OCI-LY7 (cell line): ENCODE data around the gene TBC1D5. TPM values are rescaled to one million over a fixed set of nuclear protein-coding genes. Genes with fewer than 3 reads are reported as not detected.

Experiments
- BruUV-seq: library from RNA; stranded (reverse); fragments of 400-500 nt; replicated peaks from 2 replicates; lab custom pipeline; 2021; lab: Mats Ljungman, UMichigan
- CTCF ChIA-PET: fragments of 300-600 bp; sonication (Branson Sonifier 250); formaldehyde crosslinking; loops from one replicate; lab custom pipeline; 2022; ENCODE audit warnings: antibody characterized with exemption; ENCODE audit not compliant: unreplicated experiment; lab: Charles Lee
- POLR2A ChIA-PET: fragments of 300-600 bp; sonication (Branson Sonifier 250); formaldehyde crosslinking; loops from one replicate; lab custom pipeline; 2022; ENCODE audit warnings: antibody characterized with exemption; lab: Charles Lee
- DNase-seq: peaks from one replicate; pipeline ENCODE4 v3.0.0-alpha.2; 2015; ENCODE audit warnings: low spot score
- H2AFZ ChIP-seq: fragments of 200-600 bp; sonication (generic), shearing (Covaris generic); 2 replicates; pipeline ENCODE4 v1.6.1; 2014; ENCODE audit warnings: mild to moderate bottlenecking, antibody characterized with exemption, low read length, moderate library complexity
- H3K27ac ChIP-seq: fragments of 200-600 bp; sonication (generic); 2 replicates; pipeline ENCODE4 v1.5.1; 2014; ENCODE audit warnings: mixed run types, low read depth, mild to moderate bottlenecking, moderate library complexity, low read length, inconsistent platforms; ENCODE audit not compliant: poor library complexity, severe bottlenecking
- H3K36me3 ChIP-seq: fragments of 200-600 bp; sonication (generic); 2 replicates; pipeline ENCODE4 v1.6.1; 2014; ENCODE audit warnings: mild to moderate bottlenecking, antibody characterized with exemption, low read length, moderate library complexity, mixed read lengths; ENCODE audit not compliant: insufficient read depth
- H3K4me1 ChIP-seq: fragments of 200-600 bp; sonication (generic); 2 replicates; pipeline ENCODE4 v1.5.1; 2014; ENCODE audit warnings: mild to moderate bottlenecking, low read length; ENCODE audit not compliant: insufficient read depth, poor library complexity, severe bottlenecking
- H3K4me2 ChIP-seq: fragments of 200-600 bp; sonication (generic); 2 replicates; pipeline ENCODE4 v1.6.1; 2014; ENCODE audit warnings: mild to moderate bottlenecking, low read length
- H3K4me3 ChIP-seq: fragments of 200-600 bp; sonication (generic); 2 replicates; pipeline ENCODE4 v1.5.1; 2014; ENCODE audit warnings: mild to moderate bottlenecking, low read depth, low read length; ENCODE audit not compliant: poor library complexity, severe bottlenecking
- H3K79me2 ChIP-seq: fragments of 200-600 bp; sonication (generic); 2 replicates; pipeline ENCODE4 v1.6.1; 2016; ENCODE audit warnings: low read depth, mild to moderate bottlenecking, low read length, moderate library complexity, mixed read lengths; ENCODE audit not compliant: insufficient read depth
- H3K9me2 ChIP-seq: fragments of 200-600 bp; sonication (generic); 2 replicates; pipeline ENCODE4 v1.6.1; 2016; ENCODE audit warnings: mild to moderate bottlenecking, low read length, mixed read lengths; ENCODE audit not compliant: insufficient read depth
- H3K9me3 ChIP-seq: fragments of 200-600 bp; sonication (generic); 2 replicates; pipeline ENCODE4 v1.6.1; 2014; ENCODE audit warnings: mild to moderate bottlenecking, mixed run types, low read length, mixed read lengths
- H4K20me1 ChIP-seq: fragments of 200-600 bp; sonication (generic); 2 replicates; pipeline ENCODE4 v1.6.1; 2014; ENCODE audit warnings: mild to moderate bottlenecking, antibody characterized with exemption, low read length, moderate library complexity, mixed read lengths; ENCODE audit not compliant: insufficient read depth
- EZH2phosphoT487 ChIP-seq: fragments of 200-600 bp; sonication (generic); IDR thresholded peaks from 2 replicates; pipeline ENCODE4 v1.6.1; 2018; ENCODE audit warnings: low read depth, borderline replicate concordance, mild to moderate bottlenecking, mixed run types, antibody characterized with exemption, low read length, moderate library complexity, mixed read lengths
- intact Hi-C: fragments of 100-400 bp; cut with micrococcal nuclease; formaldehyde crosslinking; loops from one replicate; pipeline ENCODE4 v1.10.0; 2022; ENCODE audit not compliant: unreplicated experiment
- total RNA-seq, 2 experiments: library from RNA; depleted of rRNA in 1 of 2; stranded (reverse); fragments of >200 nt in 1 of 2; shearing (Covaris generic) in 1 of 2; gene quantifications; 2 replicates each; pipeline ENCODE4 v1.2.3, GENCODE V29; 2014 to 2022
- TF ChIP-seq, protein P1 (sequence below): fragments of 200-600 bp; sonication (generic); conservative IDR thresholded peaks from 2 replicates; pipeline ENCODE4 v1.5.1; 2014; ENCODE audit warnings: mild to moderate bottlenecking, antibody characterized with exemption, low read length, moderate library complexity, mixed read lengths

Gene TBC1D5
- total RNA-seq, 2 experiments from 2014 or later = 78.5 to 82.4 TPM

DNA sequence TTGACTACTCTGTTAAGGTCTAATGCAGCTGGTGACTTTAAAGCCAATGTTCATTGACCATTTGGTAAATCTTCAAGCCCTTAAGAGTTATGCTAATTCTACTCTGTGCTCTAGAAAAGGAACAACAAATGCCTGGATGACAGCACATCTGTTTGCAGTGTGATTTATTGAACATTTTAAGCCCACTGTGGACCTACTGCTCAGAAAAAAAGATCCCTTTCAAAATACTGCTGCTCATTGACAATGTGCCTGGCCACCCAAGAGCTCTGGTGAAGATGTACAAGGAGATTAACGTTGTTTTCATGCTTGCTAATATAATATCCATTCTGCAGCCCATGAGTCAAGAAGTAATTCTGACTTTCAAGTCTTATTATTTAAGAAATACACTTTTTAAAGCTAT, 110.8 kb downstream of the TBC1D5 start:
- no peaks in the 10 kb centered on the region for H3K9me2 ChIP-seq
- no peak overlapping the region for H3K4me2 ChIP-seq
- H3K4me3 ChIP-seq = no peak overlapping the region
- no peak for DNase-seq
- BruUV-seq = no TSS peak
- ChIA-PET POLR2A (interaction anchor here (0.7 kb wide), 1 partner anchor 40 kb away, joined by 5 read pairs; no protein-coding TSS in a partner anchor), CTCF (no interaction called here)
- intact Hi-C loops = no loop called here
- no peak overlapping the region for H2AFZ ChIP-seq
- H3K4me1 ChIP-seq = no peaks in the 10 kb centered on the region
- H3K9me3 ChIP-seq = no peaks in the 10 kb centered on the region
- no peaks in the 10 kb centered on the region for H3K79me2 ChIP-seq
- H3K27ac ChIP-seq = no peak overlapping the region
- H3K36me3 ChIP-seq = no peaks in the 10 kb centered on the region
- TF ChIP-seq, protein P1, sequence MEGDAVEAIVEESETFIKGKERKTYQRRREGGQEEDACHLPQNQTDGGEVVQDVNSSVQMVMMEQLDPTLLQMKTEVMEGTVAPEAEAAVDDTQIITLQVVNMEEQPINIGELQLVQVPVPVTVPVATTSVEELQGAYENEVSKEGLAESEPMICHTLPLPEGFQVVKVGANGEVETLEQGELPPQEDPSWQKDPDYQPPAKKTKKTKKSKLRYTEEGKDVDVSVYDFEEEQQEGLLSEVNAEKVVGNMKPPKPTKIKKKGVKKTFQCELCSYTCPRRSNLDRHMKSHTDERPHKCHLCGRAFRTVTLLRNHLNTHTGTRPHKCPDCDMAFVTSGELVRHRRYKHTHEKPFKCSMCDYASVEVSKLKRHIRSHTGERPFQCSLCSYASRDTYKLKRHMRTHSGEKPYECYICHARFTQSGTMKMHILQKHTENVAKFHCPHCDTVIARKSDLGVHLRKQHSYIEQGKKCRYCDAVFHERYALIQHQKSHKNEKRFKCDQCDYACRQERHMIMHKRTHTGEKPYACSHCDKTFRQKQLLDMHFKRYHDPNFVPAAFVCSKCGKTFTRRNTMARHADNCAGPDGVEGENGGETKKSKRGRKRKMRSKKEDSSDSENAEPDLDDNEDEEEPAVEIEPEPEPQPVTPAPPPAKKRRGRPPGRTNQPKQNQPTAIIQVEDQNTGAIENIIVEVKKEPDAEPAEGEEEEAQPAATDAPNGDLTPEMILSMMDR = no peak
- no peak for TF ChIP-seq EZH2phosphoT487
- no peaks in the 10 kb centered on the region; the same call in 1 of the 2 replicates for H4K20me1 ChIP-seq

DNA sequence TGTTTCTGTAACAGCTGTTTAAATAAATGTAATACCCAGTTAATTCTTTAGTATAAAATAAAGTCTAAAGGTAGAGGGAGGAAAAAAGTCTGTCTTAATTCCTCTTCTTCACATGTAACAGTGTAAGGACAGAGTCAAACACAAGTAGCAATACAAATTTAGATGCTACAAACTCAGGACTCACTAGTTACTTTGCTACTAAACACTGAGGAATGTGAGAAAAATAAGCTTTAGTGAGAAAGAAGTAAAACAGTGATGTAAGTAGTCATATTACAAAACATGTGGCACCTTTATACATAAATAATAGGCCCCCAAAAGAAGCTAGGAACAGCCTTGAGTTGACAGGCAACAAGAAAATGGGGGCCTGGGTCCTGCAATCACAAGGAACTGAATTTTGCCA, 113.0 kb downstream of the TBC1D5 start:
- Histone ChIP-seq H2AFZ (no peak overlapping the region), H3K4me2 (no peak overlapping the region), H4K20me1 (no peaks in the 10 kb centered on the region; the same call in 1 of the 2 replicates), H3K27ac (no peak overlapping the region), H3K4me3 (no peak overlapping the region), H3K9me3 (no peaks in the 10 kb centered on the region), H3K79me2 (0 out of 2 replicates have a peak, but pooled peaks cover 9% of the 10 kb centered on the region), H3K4me1 (no peaks in the 10 kb centered on the region), H3K36me3 (no peaks in the 10 kb centered on the region), H3K9me2 (no peaks in the 10 kb centered on the region)
- no peak for TF ChIP-seq EZH2phosphoT487
- TF ChIP-seq, protein P1 = no peak
- ChIA-PET CTCF (no interaction called here), POLR2A (interaction anchor here (0.6 to 2.3 kb wide), 5 partner anchors 10 to 59 kb away, joined by 3 to 9 read pairs (median 5); no protein-coding TSS in a partner anchor)
- intact Hi-C loops = no loop called here
- no TSS peak for BruUV-seq
- DNase-seq = no peak

DNA sequence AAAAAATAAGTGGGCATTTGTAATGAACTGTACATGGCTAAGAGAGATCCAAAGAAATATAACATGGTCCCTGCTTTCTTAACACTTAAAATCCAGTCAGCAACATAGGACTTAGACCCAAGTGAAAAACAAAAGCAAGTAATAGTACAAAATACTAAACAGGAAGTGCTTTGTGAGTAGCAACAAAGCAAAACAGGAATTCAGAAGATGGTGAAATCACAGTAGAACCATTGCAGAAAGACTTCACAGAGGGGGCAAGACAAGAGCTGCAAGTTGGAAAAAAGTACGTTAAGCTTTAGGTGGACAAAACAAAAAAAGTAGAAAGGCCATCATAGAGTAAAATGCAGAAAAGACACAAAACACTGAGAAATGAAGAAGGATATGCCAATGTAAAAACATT, 116.0 kb downstream of the TBC1D5 start:
- no TSS peak for BruUV-seq
- Histone ChIP-seq H3K27ac (no peak overlapping the region), H3K36me3 (peaks cover 6% of the 10 kb centered on the region; the same call in 1 of the 2 replicates), H3K4me2 (no peak overlapping the region), H3K4me3 (no peak overlapping the region), H3K4me1 (no peaks in the 10 kb centered on the region), H2AFZ (no peak overlapping the region), H3K79me2 (0 out of 2 replicates have a peak, but pooled peaks cover 9% of the 10 kb centered on the region), H3K9me2 (no peaks in the 10 kb centered on the region), H3K9me3 (no peaks in the 10 kb centered on the region), H4K20me1 (no peaks in the 10 kb centered on the region)
- ChIA-PET CTCF (no interaction called here), POLR2A (interaction anchor here (0.6 kb wide), 1 partner anchor 1359 kb away, joined by 7 read pairs; no protein-coding TSS in a partner anchor)
- TF ChIP-seq, protein P1 = no peak
- no peak for TF ChIP-seq EZH2phosphoT487
- no peak for DNase-seq
- intact Hi-C loops = no loop called here
